Neural cell (in vitro differentiated cells): Measurements from ENCODE around the gene ABCA4. TPM values are rescaled to one million over a fixed set of nuclear protein-coding genes. Genes with fewer than 3 reads are reported as not detected.

Experiments used
- H2AFZ ChIP-seq: fragments of 200-600, 300-800 bp; sonication (generic), shearing (Covaris generic); 2 replicates; pipeline ENCODE4 v1.6.0; 2014; ENCODE audit warnings: low read depth, mild to moderate bottlenecking, antibody characterized with exemption, low read length, moderate library complexity
- H3F3A ChIP-seq: fragments of 200-600 bp; shearing (Covaris generic); 2 replicates; pipeline ENCODE4 v1.6.1; 2016; ENCODE audit warnings: mild to moderate bottlenecking, moderate library complexity, mixed read lengths, antibody characterized with exemption, low read length; ENCODE audit not compliant: insufficient read depth, poor library complexity, severe bottlenecking
- H3K27ac ChIP-seq: fragments of 200-600, 300-800 bp; sonication (generic), shearing (Covaris generic); 2 replicates; pipeline ENCODE4 v1.5.1; 2014; ENCODE audit warnings: mild to moderate bottlenecking, low read length, moderate library complexity
- H3K27me3 ChIP-seq: fragments of 300-800, 200-600 bp; sonication (generic), shearing (Covaris generic); 2 replicates; pipeline ENCODE4 v1.6.0; 2014; ENCODE audit warnings: mild to moderate bottlenecking, low read depth, low read length, moderate library complexity; ENCODE audit not compliant: insufficient read depth
- H3K36me3 ChIP-seq: fragments of 300-800, 200-600 bp; sonication (generic), shearing (Covaris generic); 2 replicates; pipeline ENCODE4 v1.5.1; 2014; ENCODE audit warnings: mild to moderate bottlenecking, antibody characterized with exemption, low read length, moderate library complexity; ENCODE audit not compliant: insufficient read depth
- H3K4me2 ChIP-seq: fragments of 300-800, 200-600 bp; sonication (generic), shearing (Covaris generic); 2 replicates; pipeline ENCODE4 v1.6.0; 2014; ENCODE audit warnings: mild to moderate bottlenecking, low read length
- H3K4me3 ChIP-seq: fragments of 300-800, 200-600 bp; sonication (generic), shearing (Covaris generic); 2 replicates; pipeline ENCODE4 v1.5.1; 2014; ENCODE audit warnings: mild to moderate bottlenecking, low read length, moderate library complexity
- H3K79me2 ChIP-seq: fragments of 200-600 bp; shearing (Covaris generic); replicated peaks from 2 replicates; pipeline ENCODE4 v1.6.0; 2014; ENCODE audit warnings: mild to moderate bottlenecking, low read length, moderate library complexity; ENCODE audit not compliant: insufficient read depth
- H3K9ac ChIP-seq: fragments of 300-800, 200-600 bp; sonication (generic), shearing (Covaris generic); 2 replicates; pipeline ENCODE4 v1.6.1; 2016; ENCODE audit warnings: mild to moderate bottlenecking, low read length, mixed read lengths
- H3K9me2 ChIP-seq: fragments of 200-600 bp; shearing (Covaris generic); 2 replicates; pipeline ENCODE4 v1.6.1; 2016; ENCODE audit warnings: mild to moderate bottlenecking, low read length, mixed read lengths; ENCODE audit not compliant: insufficient read depth
- H3K9me3 ChIP-seq: fragments of 200-600, 300-800 bp; sonication (generic), shearing (Covaris generic); 2 replicates; pipeline ENCODE4 v1.6.1; 2016; ENCODE audit warnings: mild to moderate bottlenecking, mixed run types, low read length, moderate library complexity, mixed read lengths
- H4K20me1 ChIP-seq: fragments of 200-600 bp; shearing (Covaris generic); 2 replicates; pipeline ENCODE4 v1.6.1; 2016; ENCODE audit warnings: mild to moderate bottlenecking, mixed run types; ENCODE audit not compliant: insufficient read depth
- CTCF ChIP-seq: fragments of 450-650 bp; IDR thresholded peaks from 2 replicates; pipeline ENCODE4 v1.5.1; 2014; ENCODE audit warnings: antibody characterized with exemption, mild to moderate bottlenecking, moderate library complexity; ENCODE audit not compliant: poor library complexity, severe bottlenecking
- EP300 ChIP-seq: fragments of 450-650 bp; conservative IDR thresholded peaks from 2 replicates; pipeline ENCODE4 v1.6.1; 2014; ENCODE audit warnings: antibody characterized with exemption, mild to moderate bottlenecking, moderate library complexity; ENCODE audit not compliant: poor library complexity, severe bottlenecking
- EZH2 ChIP-seq: fragments of 200-600, 300-800 bp; shearing (Covaris generic), sonication (generic); IDR thresholded peaks from 2 replicates; pipeline ENCODE4 v1.6.1; 2014; ENCODE audit warnings: antibody characterized with exemption, low read length, borderline replicate concordance, mild to moderate bottlenecking; ENCODE audit not compliant: insufficient read depth, poor library complexity, severe bottlenecking
- MXI1 ChIP-seq: fragments of 450-650 bp; conservative IDR thresholded peaks from 2 replicates; pipeline ENCODE4 v1.6.1; 2014; ENCODE audit warnings: antibody characterized with exemption, mild to moderate bottlenecking; ENCODE audit not compliant: poor library complexity, severe bottlenecking
- POLR2AphosphoS5 ChIP-seq: IDR thresholded peaks from 2 replicates; pipeline ENCODE4 v1.6.1; 2012
- RAD21 ChIP-seq: fragments of 450-650 bp; conservative IDR thresholded peaks from 2 replicates; pipeline ENCODE4 v1.6.1; 2014; ENCODE audit warnings: antibody characterized with exemption, mild to moderate bottlenecking, moderate library complexity
- REST ChIP-seq: IDR thresholded peaks from 2 replicates; pipeline ENCODE4 v1.6.1; 2012; ENCODE audit warnings: borderline replicate concordance
- SMC3 ChIP-seq: fragments of 450-650 bp; conservative IDR thresholded peaks from 2 replicates; pipeline ENCODE4 v1.6.1; 2014; ENCODE audit warnings: antibody characterized with exemption, mild to moderate bottlenecking, moderate library complexity; ENCODE audit not compliant: poor library complexity
- TAF1 ChIP-seq: IDR thresholded peaks from 2 replicates; pipeline ENCODE4 v1.6.1; 2012; ENCODE audit warnings: low read depth
- polyA plus RNA-seq: library from polyadenylated mRNA; depleted of rRNA; stranded (reverse); fragments of >200 nt; gene quantifications from 2 replicates; pipeline ENCODE4 v1.2.3, GENCODE V29; 2014

The ABCA4 gene
- polyA plus RNA-seq, 1 donor from 2014 or later, result not detected

GRCh38 chr1:93992954-93993353 is 128.0 kb downstream of the ABCA4 start:
- Histone ChIP-seq H3K27me3 (no peaks in the 10 kb centered on the region), H3K79me2 (no peaks in the 10 kb centered on the region), H3K9ac (no peak overlapping the region), H3K4me2 (no peak overlapping the region), H3K4me3 (no peak overlapping the region), H3K27ac (no peak overlapping the region), H4K20me1 (no peaks in the 10 kb centered on the region), H3K36me3 (no peaks in the 10 kb centered on the region), H3K9me3 (no peaks in the 10 kb centered on the region), H3K9me2 (no peaks in the 10 kb centered on the region), H3F3A (no peaks in the 10 kb centered on the region), H2AFZ (no peak overlapping the region)
- no peak for TF ChIP-seq TAF1
- TF ChIP-seq MXI1, result no peak
- TF ChIP-seq SMC3, result no peak
- no peak for TF ChIP-seq CTCF
- TF ChIP-seq POLR2AphosphoS5, result no peak
- TF ChIP-seq RAD21, result no peak
- TF ChIP-seq REST, result no peak
- no peak for TF ChIP-seq EP300
- no peak for TF ChIP-seq EZH2

GRCh38 chr1:93992190-93992589 is 128.8 kb downstream of the ABCA4 start:
- Histone ChIP-seq H3K9me2 (no peaks in the 10 kb centered on the region), H4K20me1 (no peaks in the 10 kb centered on the region), H2AFZ (no peak overlapping the region), H3K4me2 (no peak overlapping the region), H3K36me3 (no peaks in the 10 kb centered on the region), H3K9me3 (no peaks in the 10 kb centered on the region), H3K27ac (no peak overlapping the region), H3F3A (no peaks in the 10 kb centered on the region), H3K9ac (no peak overlapping the region), H3K27me3 (no peaks in the 10 kb centered on the region), H3K79me2 (no peaks in the 10 kb centered on the region), H3K4me3 (no peak overlapping the region)
- TF ChIP-seq RAD21 (no peak), EZH2 (no peak), REST (no peak), EP300 (no peak), CTCF (no peak)
